H9 (cell line): Measurements from ENCODE around the gene SDK1. TPM values are rescaled to one million over a fixed set of nuclear protein-coding genes. Genes with fewer than 3 reads are reported as not detected.

ENCODE experiments used
- DNase-seq: peaks from one replicate; pipeline ENCODE4 v3.0.0-alpha.2; 2017
- H2AFZ ChIP-seq: one replicate; pipeline ENCODE4 v1.6.1; 2013; ENCODE audit warnings: mild to moderate bottlenecking, low read length, control low read depth, moderate library complexity
- H2AK5ac ChIP-seq: 2 replicates; pipeline ENCODE4 v1.6.1; 2013; ENCODE audit warnings: low read length, control low read depth, mixed read lengths; ENCODE audit not compliant: insufficient read length
- H2BK120ac ChIP-seq: one replicate; pipeline ENCODE4 v1.6.1; 2013; ENCODE audit warnings: low read depth, mild to moderate bottlenecking, low read length, control low read depth, inconsistent platforms; ENCODE audit not compliant: poor library complexity, severe bottlenecking
- H2BK12ac ChIP-seq: 2 replicates; pipeline ENCODE4 v1.6.1; 2013; ENCODE audit warnings: low read length, control low read depth, mixed read lengths, low read depth; ENCODE audit not compliant: insufficient read length
- H2BK15ac ChIP-seq: 2 replicates; pipeline ENCODE4 v1.6.1; 2013; ENCODE audit warnings: low read depth, low read length, control low read depth
- H2BK20ac ChIP-seq: one replicate; pipeline ENCODE4 v1.6.1; 2013; ENCODE audit warnings: low read depth, mild to moderate bottlenecking, low read length, control low read depth, inconsistent platforms; ENCODE audit not compliant: poor library complexity, severe bottlenecking
- H2BK5ac ChIP-seq: 2 replicates; pipeline ENCODE4 v1.6.1; 2013; ENCODE audit warnings: low read length, control low read depth, mixed read lengths; ENCODE audit not compliant: insufficient read length
- H3K14ac ChIP-seq: 2 replicates; pipeline ENCODE4 v1.6.1; 2013; ENCODE audit warnings: low read length, control low read depth; ENCODE audit not compliant: insufficient read depth
- H3K18ac ChIP-seq: 2 replicates; pipeline ENCODE4 v1.6.1; 2013; ENCODE audit warnings: low read depth, mild to moderate bottlenecking, mixed read lengths, low read length, control low read depth; ENCODE audit not compliant: insufficient read length
- H3K23ac ChIP-seq: 2 replicates; pipeline ENCODE4 v1.6.1; 2013; ENCODE audit warnings: low read length, control low read depth, mixed read lengths, low read depth; ENCODE audit not compliant: insufficient read length
- H3K23me2 ChIP-seq: 2 replicates; pipeline ENCODE4 v1.6.1; 2013; ENCODE audit warnings: low read depth, mild to moderate bottlenecking, mixed read lengths, low read length, control low read depth; ENCODE audit not compliant: insufficient read length, poor library complexity, severe bottlenecking
- H3K27ac ChIP-seq: 2 replicates; pipeline ENCODE4 v1.5.1; 2013; ENCODE audit warnings: low read length, control low read depth, mixed read lengths, low read depth; ENCODE audit not compliant: insufficient read length
- H3K27me3 ChIP-seq: 2 replicates; pipeline ENCODE4 v1.6.1; 2013; ENCODE audit warnings: low read length, control low read depth, inconsistent platforms; ENCODE audit not compliant: insufficient read depth
- H3K4ac ChIP-seq: 2 replicates; pipeline ENCODE4 v1.6.1; 2013; ENCODE audit warnings: low read depth, mild to moderate bottlenecking, control low read depth, inconsistent platforms, low read length, moderate library complexity
- H3K4me1 ChIP-seq: 2 replicates; pipeline ENCODE4 v1.6.1; 2013; ENCODE audit warnings: low read length, control low read depth, inconsistent platforms; ENCODE audit not compliant: insufficient read depth
- H3K4me2 ChIP-seq: 2 replicates; pipeline ENCODE4 v1.6.1; 2013; ENCODE audit warnings: low read length, control low read depth, mixed read lengths; ENCODE audit not compliant: insufficient read length, insufficient read depth
- H3K56ac ChIP-seq: 2 replicates; pipeline ENCODE4 v1.6.1; 2013; ENCODE audit warnings: low read depth, mild to moderate bottlenecking, mixed read lengths, low read length, control low read depth; ENCODE audit not compliant: insufficient read length
- H3K79me1 ChIP-seq: 2 replicates; pipeline ENCODE4 v1.6.1; 2013; ENCODE audit warnings: low read depth, mild to moderate bottlenecking, moderate library complexity, low read length, control low read depth, inconsistent platforms; ENCODE audit not compliant: insufficient read depth, poor library complexity, severe bottlenecking
- H3K79me2 ChIP-seq: 2 replicates; pipeline ENCODE4 v1.6.1; 2013; ENCODE audit warnings: low read length, control low read depth, inconsistent platforms; ENCODE audit not compliant: insufficient read depth
- H3K9ac ChIP-seq: 2 replicates; pipeline ENCODE4 v1.6.1; 2013; ENCODE audit warnings: low read length, control low read depth, mixed read lengths; ENCODE audit not compliant: insufficient read length; ENCODE audit errors: extremely low read depth
- H3K9me3 ChIP-seq: one replicate; pipeline ENCODE4 v1.6.1; 2013; ENCODE audit warnings: low read depth, low read length, inconsistent platforms; ENCODE audit not compliant: control insufficient read depth
- H3T11ph ChIP-seq: one replicate; pipeline ENCODE4 v1.6.1; 2013; ENCODE audit warnings: mild to moderate bottlenecking, low read length, control low read depth, inconsistent platforms
- H4K20me1 ChIP-seq: one replicate; pipeline ENCODE4 v1.6.1; 2013; ENCODE audit not compliant: control insufficient read depth, insufficient read length, insufficient read depth
- H4K5ac ChIP-seq: 2 replicates; pipeline ENCODE4 v1.6.1; 2013; ENCODE audit warnings: low read depth, mild to moderate bottlenecking, mixed read lengths, low read length, control low read depth; ENCODE audit not compliant: insufficient read length
- H4K8ac ChIP-seq: replicated peaks from 2 replicates; pipeline ENCODE4 v1.6.1; 2013; ENCODE audit warnings: low read length, control low read depth, mixed read lengths, low read depth; ENCODE audit not compliant: insufficient read length
- H4K91ac ChIP-seq: 2 replicates; pipeline ENCODE4 v1.6.1; 2013; ENCODE audit warnings: low read depth, mild to moderate bottlenecking, moderate library complexity, mixed read lengths, low read length, control low read depth; ENCODE audit not compliant: insufficient read length
- H3K27ac Mint-ChIP-seq, 3 experiments: 2 replicates in 2 of 3; 3 replicates in 1 of 3; pipeline ENCODE4 v1.8.0; 2020 to 2021; ENCODE audit warnings: mixed read lengths in 3 of 3, mild to moderate bottlenecking in 1 of 3, moderate library complexity in 1 of 3
- H3K27me3 Mint-ChIP-seq: 2 replicates; pipeline ENCODE4 v1.8.0; 2021; ENCODE audit warnings: low read depth, mild to moderate bottlenecking, moderate library complexity, mixed read lengths
- H3K36me3 Mint-ChIP-seq, 3 experiments: 2 replicates in 2 of 3; 3 replicates in 1 of 3; pipeline ENCODE4 v1.8.0; 2020 to 2021; ENCODE audit warnings: low read depth in 3 of 3, mixed read lengths in 3 of 3; ENCODE audit not compliant: insufficient read depth in 1 of 3
- H3K4me1 Mint-ChIP-seq, 2 experiments: 2 replicates each; pipeline ENCODE4 v1.8.0; 2020; ENCODE audit warnings: mixed read lengths in 2 of 2
- H3K4me3 Mint-ChIP-seq, 2 experiments: 2 replicates in 1 of 2; 3 replicates in 1 of 2; pipeline ENCODE4 v1.8.0; 2020 to 2021; ENCODE audit warnings: mild to moderate bottlenecking in 2 of 2, mixed read lengths in 2 of 2, moderate library complexity in 1 of 2
- H3K9me3 Mint-ChIP-seq, 2 experiments: 2 replicates in 1 of 2; 3 replicates in 1 of 2; pipeline ENCODE4 v1.8.0; 2020; ENCODE audit warnings: mild to moderate bottlenecking in 2 of 2, mixed read lengths in 2 of 2, moderate library complexity in 1 of 2
- WGBS: extraction: QIAGEN DNeasy Blood & Tissue Kit; methylation state at CpG from one replicate; pipeline ENCODE4 v1.1.7; 2013; ENCODE audit warnings: missing lambda C conversion rate, low lambda C conversion rate, mixed read lengths; ENCODE audit not compliant: insufficient read length; ENCODE audit errors: extremely low coverage; 5-methylcytosine and 5-hydroxymethylcytosine counted together
- total RNA-seq: library from RNA; stranded (reverse); gene quantifications from 2 replicates; pipeline ENCODE4 v1.2.1, GENCODE V29; 2021
- TF ChIP-seq, protein P1 (sequence below): fragments of 200-600 bp; sonication (generic); conservative IDR thresholded peaks from 3 replicates; pipeline ENCODE4 v1.8.0; 2021; ENCODE audit warnings: antibody characterized with exemption, mild to moderate bottlenecking

SDK1 gene
- total RNA-seq, 1 experiment from 2014 or later, result 8.7 TPM

- Histone ChIP-seq H2BK12ac (no peak overlapping the region), H2BK120ac (no peak overlapping the region)
These were observed 6.4 kb downstream of the SDK1 start for GRCh38 chr7:3307435-3307834.

More at GRCh38 chr7:3307435-3307834, 6.4 kb downstream of the SDK1 start:
- Histone ChIP-seq H4K91ac (no peak overlapping the region), H3K79me2 (peaks cover 2% of the 10 kb centered on the region; the same call in 1 of the 2 replicates), H3K4me1 (no peaks in the 10 kb centered on the region; the same call in 1 of the 2 replicates), H3K56ac (no peak overlapping the region), H2BK5ac (no peak overlapping the region), H3K27me3 (no peaks in the 10 kb centered on the region), H3K4ac (no peak overlapping the region), H4K20me1 (no peaks in the 10 kb centered on the region), H3K14ac (no peak overlapping the region), H2AFZ (no peak overlapping the region), H2BK15ac (no peak overlapping the region), H3K79me1 (no peaks in the 10 kb centered on the region), H3K9ac (no peak overlapping the region), H2BK20ac (no peak overlapping the region), H4K5ac (no peak overlapping the region), H2AK5ac (no peak overlapping the region), H3K23me2 (no peaks in the 10 kb centered on the region), H3K9me3 (no peaks in the 10 kb centered on the region), H3T11ph (no peak overlapping the region), H3K18ac (no peak overlapping the region), H3K27ac (no peak overlapping the region), H4K8ac (no peak overlapping the region), H3K4me2 (no peak overlapping the region), H3K23ac (no peak overlapping the region)
- Mint-ChIP-seq H3K27ac (no peak overlapping the region; a peak in 1 of 7 replicates), H3K4me3 (no peak overlapping the region), H3K9me3 (no peaks in the 10 kb centered on the region), H3K27me3 (peaks cover 8% of the 10 kb centered on the region), H3K4me1 (peaks cover 15 to 20% of the 10 kb centered on the region in 2 experiments), H3K36me3 (no peaks in the 10 kb centered on the region)
- TF ChIP-seq, protein P1, sequence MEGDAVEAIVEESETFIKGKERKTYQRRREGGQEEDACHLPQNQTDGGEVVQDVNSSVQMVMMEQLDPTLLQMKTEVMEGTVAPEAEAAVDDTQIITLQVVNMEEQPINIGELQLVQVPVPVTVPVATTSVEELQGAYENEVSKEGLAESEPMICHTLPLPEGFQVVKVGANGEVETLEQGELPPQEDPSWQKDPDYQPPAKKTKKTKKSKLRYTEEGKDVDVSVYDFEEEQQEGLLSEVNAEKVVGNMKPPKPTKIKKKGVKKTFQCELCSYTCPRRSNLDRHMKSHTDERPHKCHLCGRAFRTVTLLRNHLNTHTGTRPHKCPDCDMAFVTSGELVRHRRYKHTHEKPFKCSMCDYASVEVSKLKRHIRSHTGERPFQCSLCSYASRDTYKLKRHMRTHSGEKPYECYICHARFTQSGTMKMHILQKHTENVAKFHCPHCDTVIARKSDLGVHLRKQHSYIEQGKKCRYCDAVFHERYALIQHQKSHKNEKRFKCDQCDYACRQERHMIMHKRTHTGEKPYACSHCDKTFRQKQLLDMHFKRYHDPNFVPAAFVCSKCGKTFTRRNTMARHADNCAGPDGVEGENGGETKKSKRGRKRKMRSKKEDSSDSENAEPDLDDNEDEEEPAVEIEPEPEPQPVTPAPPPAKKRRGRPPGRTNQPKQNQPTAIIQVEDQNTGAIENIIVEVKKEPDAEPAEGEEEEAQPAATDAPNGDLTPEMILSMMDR, result no peak
- no peak for DNase-seq
- no CpG with 5 or more reads among the region's 1 CpG for WGBS
